ENCODE results near the gene CDH22.

The CDH22 gene

GRCh38 chr20:46305331-46305972, 2.8 kb downstream of the CDH22 start:
- Histone ChIP-seq H4K20me1 (ENCODE audit: insufficient read depth, low read length) (peaks cover 14% of the 10 kb centered on the region), H2AFZ (ENCODE audit: low read depth, low read length) (no peak overlapping the region), H3K9ac (ENCODE audit: low read depth, low read length) (no peak overlapping the region), H3K4me1 (ENCODE audit: insufficient read depth, low read length) (no peaks in the 10 kb centered on the region), H3K4me2 (ENCODE audit: insufficient read depth, low read length) (no peak overlapping the region), H3K27me3 (ENCODE audit: insufficient read depth, low read length, poor library complexity) (peaks cover 18% of the 10 kb centered on the region), H3K79me2 (ENCODE audit: insufficient read depth, low read length) (no peaks in the 10 kb centered on the region), H3K9me3 (ENCODE audit: insufficient read depth, low read length, severe bottlenecking) (no peaks in the 10 kb centered on the region), H3K4me3 (ENCODE audit: low read depth in 1 of 2, low read length in 2 of 2) (no peak overlapping the region), H3K27ac (ENCODE audit: low read length) (no peak overlapping the region), H3K36me3 (ENCODE audit: insufficient read depth, low read length) (no peaks in the 10 kb centered on the region)
- ATAC-seq (ENCODE audit: insufficient read depth, low read depth) = no peak
- TF ChIP-seq EZH2 (IDR thresholded peaks at IDR 0.05; ENCODE audit: borderline replicate concordance, low read depth, low read length, severe bottlenecking) = no peak
- TF ChIP-seq CTCF (IDR thresholded peaks at IDR 0.05; ENCODE audit: borderline replicate concordance, extremely low read depth, low read length, poor library complexity, severe bottlenecking) = no peak
- no peak for DNase-seq

GRCh38 chr20:46304852-46305251, 3.4 kb downstream of the CDH22 start:
- H2AFZ ChIP-seq (ENCODE audit: low read depth, low read length) = no peak overlapping the region; the same call in 1 of the 2 replicates
- no peaks in the 10 kb centered on the region for H3K9me3 ChIP-seq (ENCODE audit: insufficient read depth, low read length, severe bottlenecking)
- no peak overlapping the region for H3K9ac ChIP-seq (ENCODE audit: low read depth, low read length)
- ATAC-seq (ENCODE audit: insufficient read depth, low read depth) = no peak
- H3K36me3 ChIP-seq (ENCODE audit: insufficient read depth, low read length) = no peaks in the 10 kb centered on the region
- peaks cover 18% of the 10 kb centered on the region for H3K27me3 ChIP-seq (ENCODE audit: insufficient read depth, low read length, poor library complexity)
- H4K20me1 ChIP-seq (ENCODE audit: insufficient read depth, low read length) = peaks cover 14% of the 10 kb centered on the region
- TF ChIP-seq CTCF (IDR thresholded peaks at IDR 0.05; ENCODE audit: borderline replicate concordance, extremely low read depth, low read length, poor library complexity, severe bottlenecking) (no peak), EZH2 (IDR thresholded peaks at IDR 0.05; ENCODE audit: borderline replicate concordance, low read depth, low read length, severe bottlenecking) (no peak)
- H3K4me3 ChIP-seq (ENCODE audit: low read depth in 1 of 2, low read length in 2 of 2) = no peak overlapping the region
- DNase-seq = no peak
- no peak overlapping the region for H3K4me2 ChIP-seq (ENCODE audit: insufficient read depth, low read length)
- H3K27ac ChIP-seq (ENCODE audit: low read length) = no peak overlapping the region
- H3K79me2 ChIP-seq (ENCODE audit: insufficient read depth, low read length) = no peaks in the 10 kb centered on the region
- no peaks in the 10 kb centered on the region for H3K4me1 ChIP-seq (ENCODE audit: insufficient read depth, low read length)

GRCh38 chr20:46304361-46304760, 3.9 kb downstream of the CDH22 start:
- H3K9me3 ChIP-seq (ENCODE audit: insufficient read depth, low read length, severe bottlenecking) = no peaks in the 10 kb centered on the region
- no peak overlapping the region for H3K4me2 ChIP-seq (ENCODE audit: insufficient read depth, low read length)
- no peaks in the 10 kb centered on the region for H3K79me2 ChIP-seq (ENCODE audit: insufficient read depth, low read length)
- peaks cover 18% of the 10 kb centered on the region for H3K27me3 ChIP-seq (ENCODE audit: insufficient read depth, low read length, poor library complexity)
- H3K27ac ChIP-seq (ENCODE audit: low read length) = no peak overlapping the region
- H3K9ac ChIP-seq (ENCODE audit: low read depth, low read length) = no peak overlapping the region
- no peak overlapping the region for H2AFZ ChIP-seq (ENCODE audit: low read depth, low read length)
- no peak for DNase-seq
- ATAC-seq (ENCODE audit: insufficient read depth, low read depth) = no peak
- no peaks in the 10 kb centered on the region for H3K4me1 ChIP-seq (ENCODE audit: insufficient read depth, low read length)
- H3K36me3 ChIP-seq (ENCODE audit: insufficient read depth, low read length) = no peaks in the 10 kb centered on the region
- H4K20me1 ChIP-seq (ENCODE audit: insufficient read depth, low read length) = peaks cover 14% of the 10 kb centered on the region
- no peak overlapping the region for H3K4me3 ChIP-seq (ENCODE audit: low read depth in 1 of 2, low read length in 2 of 2)
- TF ChIP-seq CTCF (IDR thresholded peaks at IDR 0.05; ENCODE audit: borderline replicate concordance, extremely low read depth, low read length, poor library complexity, severe bottlenecking) (no peak), EZH2 (IDR thresholded peaks at IDR 0.05; ENCODE audit: borderline replicate concordance, low read depth, low read length, severe bottlenecking) (no peak)

All from DND-41 (cell line).